ENCODE results near the gene ROBO4.

ROBO4 gene

DNA sequence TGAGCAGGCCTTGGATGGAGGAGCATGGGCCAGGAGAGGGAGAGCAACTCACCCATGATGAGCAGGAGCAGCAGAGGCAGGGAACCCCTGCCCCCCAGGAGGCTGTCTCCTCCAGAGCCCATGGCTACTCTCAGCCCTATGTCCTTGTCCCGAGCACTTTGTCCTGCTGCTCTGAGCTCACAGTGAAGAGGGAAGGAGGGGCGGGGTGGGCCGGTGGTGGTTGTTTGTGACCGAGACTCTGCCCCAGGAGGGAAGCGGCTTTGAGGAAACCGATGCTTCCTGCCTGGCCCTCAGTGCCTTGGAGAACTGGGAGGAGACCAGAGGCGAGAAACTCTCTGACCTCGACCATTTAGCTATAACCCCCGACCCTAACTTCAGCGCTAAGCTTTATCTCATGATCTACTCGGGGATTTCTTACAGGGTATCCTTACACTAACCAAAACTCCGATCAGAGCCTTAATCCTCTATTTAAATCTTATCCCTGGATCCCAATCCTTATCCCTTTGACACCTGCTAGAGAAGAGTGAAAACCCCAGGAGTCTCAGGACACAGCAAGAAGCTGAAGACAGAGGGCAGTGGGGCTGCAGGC is at the start of gene ROBO4:
TSS of gene ROBO4 (minus strand) at position 192 of the 589 bp plus-strand sequence. CDS start at position 122, 70 bp downstream.
- no peak for DNase-seq

DNA sequence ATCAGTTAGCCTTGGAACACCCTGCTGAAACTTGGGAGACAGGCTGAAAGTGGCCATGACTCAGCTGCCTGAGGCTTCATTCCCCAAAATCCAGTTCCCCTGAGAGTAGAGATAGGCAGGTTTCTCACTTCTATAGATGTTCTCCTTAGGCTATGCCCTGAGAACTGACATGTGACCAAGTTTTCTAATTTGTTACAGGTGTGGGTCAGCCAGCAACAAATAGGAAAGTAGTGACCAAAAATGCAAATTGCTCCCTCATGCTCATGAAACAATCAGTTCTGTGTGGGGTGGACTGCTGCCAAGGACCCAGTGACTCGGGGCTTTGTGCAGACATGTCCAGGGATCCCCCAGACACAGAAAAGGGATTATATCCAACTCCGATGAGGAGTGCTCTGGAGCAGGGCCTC is 49.1 kb upstream of the ROBO4 start:
- DNase-seq = no peak

DNA sequence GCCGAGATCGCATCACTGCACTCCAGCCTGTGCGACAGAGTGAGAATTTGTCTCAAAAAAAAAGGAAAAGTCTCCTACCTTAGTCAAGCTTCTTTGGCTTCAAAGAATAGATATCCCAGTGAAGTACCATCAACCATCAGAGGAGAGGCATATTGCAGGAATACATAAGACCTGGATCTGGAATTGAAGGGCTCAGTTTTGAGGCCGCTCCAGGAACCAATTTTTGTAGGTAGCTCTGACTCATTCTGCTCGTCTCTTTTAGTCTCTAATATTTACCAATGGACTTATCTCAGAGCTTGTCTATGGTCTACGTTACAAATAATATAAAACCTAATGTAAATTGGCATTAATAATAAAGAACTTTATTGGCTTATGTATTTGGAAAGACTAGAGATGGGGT is 48.2 kb upstream of the ROBO4 start:
- no peak for DNase-seq

DNA sequence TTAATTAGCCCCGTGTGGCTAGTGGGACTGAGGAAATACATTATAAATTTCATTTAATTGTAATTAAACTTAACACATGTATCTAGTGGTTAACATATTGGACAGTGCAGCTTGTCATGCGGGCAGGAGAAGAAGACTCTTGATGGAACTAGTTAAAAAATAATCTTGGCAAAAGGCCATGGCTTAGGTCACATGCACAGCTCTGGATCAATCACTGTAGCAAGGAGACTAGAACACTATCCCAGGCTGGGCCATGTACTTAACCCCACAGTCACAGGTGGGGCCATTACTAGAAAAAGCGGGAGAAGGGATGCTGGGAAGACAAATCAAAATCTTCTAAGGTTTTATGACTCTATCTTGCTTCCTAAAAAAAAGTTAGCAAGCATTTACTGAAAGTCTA is 46.9 kb upstream of the ROBO4 start:
- DNase-seq = no peak

DNA sequence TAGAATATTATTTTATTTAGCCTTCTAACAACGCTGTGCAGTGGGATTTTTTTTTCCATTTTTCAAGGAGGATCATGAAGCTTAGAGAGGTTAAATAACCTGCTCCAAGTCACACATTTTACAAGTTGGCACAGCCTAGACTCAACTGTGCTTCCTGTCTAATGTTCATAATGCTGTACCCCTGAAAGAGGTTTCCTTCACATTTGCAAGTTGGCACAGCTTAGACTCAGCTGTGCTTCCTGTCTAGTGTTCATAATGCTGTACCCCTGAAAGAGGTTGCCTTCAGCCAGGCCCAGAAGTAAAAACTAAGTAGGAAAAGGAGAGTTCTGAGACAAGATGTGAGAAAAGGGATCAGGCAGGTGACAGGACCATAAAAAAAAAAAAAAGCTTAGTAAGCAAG is 46.1 kb upstream of the ROBO4 start:
- DNase-seq = no peak

DNA sequence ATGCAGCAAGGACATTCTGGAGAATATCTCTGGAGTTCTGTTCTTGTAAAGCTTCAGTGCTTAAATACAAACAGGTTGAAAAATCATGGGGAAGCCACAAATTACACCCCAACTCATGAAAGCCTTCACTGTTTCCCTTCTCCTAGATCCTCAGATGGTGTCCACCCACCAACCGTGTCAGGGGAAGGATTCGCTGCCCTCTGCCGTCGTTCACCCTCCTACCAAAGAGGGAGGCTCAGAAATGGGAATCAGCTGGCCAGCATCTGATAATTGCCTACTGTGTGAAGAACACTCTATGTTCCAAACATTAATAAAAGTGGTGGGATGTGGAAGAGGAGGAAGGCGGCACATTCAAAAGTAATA is 45.6 kb upstream of the ROBO4 start:
- DNase-seq = no peak

DNA sequence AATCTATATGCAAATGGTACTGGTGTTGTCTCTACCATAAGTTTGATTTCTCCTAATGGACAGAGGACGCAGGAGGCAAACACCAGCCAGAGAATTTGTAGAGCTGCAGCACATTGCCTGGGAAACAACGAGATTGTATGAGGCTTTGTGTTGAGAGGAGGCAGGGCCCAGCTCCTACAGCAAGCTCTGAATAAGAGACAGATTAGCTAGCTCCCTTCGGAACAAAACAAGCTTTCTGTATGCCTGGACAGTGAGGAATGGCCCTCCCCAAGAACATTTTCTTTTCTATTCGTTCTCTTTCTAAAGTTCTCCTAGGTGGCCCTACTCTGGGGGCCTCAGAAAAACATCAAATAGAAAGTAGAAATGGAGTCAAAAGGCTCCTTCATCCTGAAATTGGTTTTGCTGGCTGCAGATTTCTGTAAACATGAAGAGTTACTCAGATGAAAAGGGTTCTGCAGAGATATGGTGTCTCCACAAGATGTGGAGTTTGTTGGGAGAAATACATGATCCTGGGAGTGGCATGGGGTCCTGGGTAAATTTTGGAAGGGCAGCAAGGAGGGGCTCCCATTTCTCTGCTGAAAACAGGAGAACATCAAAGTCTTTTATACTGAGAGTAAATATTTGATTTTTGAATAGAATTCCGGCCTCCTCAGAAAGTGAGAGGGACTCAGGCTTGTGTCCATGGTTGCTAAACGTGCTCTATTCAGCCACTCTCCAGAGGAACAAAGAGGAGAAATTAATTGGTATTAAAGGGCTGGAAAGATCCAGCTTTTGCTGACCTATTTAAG is 45.0 kb upstream of the ROBO4 start:
- DNase-seq = no peak

DNA sequence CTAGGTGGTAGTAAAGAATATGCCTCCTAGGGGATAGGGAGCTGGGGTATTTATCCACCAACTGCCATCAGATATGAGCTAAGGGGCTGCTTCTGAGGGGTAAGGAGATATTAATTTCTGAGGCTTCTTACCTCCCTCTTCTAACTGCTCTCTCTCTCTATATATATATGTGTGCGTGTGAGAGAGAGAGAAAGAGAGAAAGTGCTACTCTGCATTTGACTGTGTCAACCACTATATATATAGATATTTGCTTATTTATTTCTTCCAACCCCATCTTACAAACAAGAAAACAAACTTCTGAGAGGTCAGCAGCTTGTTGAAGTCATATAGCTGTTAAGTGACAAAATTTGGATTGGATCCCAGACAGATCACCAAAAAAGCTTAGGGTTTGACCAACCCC is 44.0 kb upstream of the ROBO4 start:
- DNase-seq = no peak

DNA sequence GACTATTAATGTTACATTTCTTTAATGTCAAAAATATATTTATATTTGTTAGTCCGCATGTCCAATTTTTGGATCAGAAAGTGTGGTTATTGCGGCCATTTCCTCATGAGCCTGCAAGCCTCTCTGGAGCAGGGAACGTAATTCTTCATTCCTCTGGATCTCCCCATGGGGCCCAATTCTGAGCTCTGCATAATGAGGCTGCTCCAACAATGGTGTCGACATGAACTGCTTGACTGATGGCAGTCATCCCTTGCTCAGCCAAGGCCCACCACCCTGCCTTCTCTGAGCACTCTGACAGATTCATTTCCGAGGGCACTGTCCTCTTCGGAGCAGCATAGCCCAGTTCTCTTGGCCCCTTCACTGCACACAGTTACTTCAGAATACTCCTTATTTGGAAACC is 41.3 kb upstream of the ROBO4 start:
- no peak for DNase-seq

DNA sequence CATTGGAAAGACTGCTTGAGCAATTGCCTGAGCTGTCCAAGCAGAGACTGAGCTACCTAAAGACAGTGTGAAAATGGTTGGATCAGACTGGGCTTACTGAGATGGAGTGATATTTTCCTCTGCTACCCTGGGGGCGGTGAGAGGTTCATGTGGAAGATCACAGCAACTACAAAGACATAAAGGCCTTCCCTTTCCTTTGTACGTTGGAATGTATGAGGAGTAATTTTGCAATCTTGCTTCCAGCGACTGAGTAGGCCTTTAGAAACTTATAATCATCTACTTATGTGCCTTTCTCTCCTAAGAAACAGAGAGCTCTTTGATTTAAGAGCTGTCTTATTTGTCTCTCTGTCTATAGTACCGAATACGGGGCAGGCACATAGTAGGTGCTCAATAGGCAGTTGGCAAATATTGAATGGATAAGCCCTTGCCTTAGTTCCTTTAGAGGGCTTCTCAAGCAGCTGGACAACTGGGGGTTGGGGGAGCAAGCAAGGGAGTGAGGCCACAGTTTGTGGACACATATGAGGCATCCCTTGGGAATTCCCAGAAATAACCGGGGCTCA is 40.6 kb upstream of the ROBO4 start:
- no peak for DNase-seq

DNA sequence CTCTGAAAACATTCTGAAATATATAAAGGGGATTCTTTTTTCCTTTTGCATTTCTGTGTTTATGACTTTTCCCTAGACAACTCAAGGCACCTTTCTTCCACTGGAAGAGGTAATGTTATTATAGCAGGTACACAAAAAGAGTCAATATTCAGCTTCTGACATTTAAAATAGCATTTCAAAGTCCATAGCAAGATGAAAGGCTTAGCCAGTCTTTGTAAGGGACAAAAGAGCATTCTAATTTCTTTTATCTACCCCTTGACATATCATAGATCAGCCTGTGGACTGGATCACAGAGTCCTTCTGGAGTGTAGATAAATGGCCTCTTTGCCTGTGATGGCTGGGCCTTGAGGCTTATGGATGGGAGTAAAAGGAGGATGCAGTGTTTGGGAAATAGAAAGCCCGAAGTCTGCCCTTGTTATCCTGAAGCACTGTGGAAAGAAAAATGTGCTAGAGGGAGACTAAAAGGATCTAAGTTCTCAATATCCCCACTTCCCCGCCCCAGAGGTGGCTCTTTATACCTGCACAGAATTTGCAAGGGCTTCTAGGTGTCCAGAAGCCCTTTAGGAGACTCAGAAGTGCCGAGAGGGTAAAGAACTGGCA is 39.8 kb upstream of the ROBO4 start:
- no peak for DNase-seq

DNA sequence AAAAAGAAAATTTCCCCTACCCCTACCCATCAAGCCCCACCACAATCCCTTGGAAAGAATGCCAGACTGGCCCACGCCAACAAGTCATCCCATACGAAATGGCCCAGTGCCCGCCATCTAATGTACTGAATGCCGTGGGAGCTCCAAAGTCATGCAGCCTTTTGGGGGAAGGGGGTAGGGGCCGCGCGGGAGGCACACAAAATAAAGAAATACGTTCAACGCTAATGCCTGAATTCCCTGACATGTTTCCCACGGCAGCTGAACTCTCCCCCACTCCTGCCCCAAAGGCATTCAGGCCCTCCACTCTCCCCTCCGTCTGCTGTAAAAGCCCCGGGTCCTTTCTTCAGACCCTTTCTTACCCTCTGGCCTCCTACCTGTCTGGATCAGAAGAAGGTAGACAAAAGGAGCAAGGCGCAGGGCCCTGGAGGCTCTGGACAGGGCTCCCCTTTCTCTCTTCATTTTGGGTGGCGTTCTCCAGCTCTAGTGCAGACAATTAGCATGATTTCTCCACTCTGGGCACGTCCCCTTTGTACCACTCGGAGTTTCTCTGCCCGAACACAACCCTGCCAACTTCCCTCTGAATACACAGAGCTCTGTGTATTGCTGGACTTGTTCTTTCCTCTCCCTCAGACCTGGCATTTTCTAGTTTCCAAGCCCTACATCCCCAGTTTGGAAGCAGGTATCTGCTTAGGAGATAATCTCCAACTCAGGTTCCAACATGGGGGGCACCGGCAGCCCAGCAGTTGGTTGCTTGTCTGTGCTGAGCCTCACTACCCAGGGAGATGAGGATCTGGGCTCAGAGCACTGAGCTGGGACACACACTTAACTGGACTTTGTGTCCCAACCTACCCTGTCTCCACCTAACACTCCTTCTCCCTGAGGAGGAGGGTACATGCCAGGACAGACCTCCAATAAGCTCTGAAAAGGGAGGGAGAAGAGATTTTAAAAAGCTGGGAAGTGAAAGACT is 38.2 kb upstream of the ROBO4 start, which contains the start of gene HEPACAM:
TSS of gene HEPACAM (minus strand) at position 500 of the 967 bp plus-strand sequence. CDS start at position 459, 41 bp downstream.
- DNase-seq = no peak

DNA sequence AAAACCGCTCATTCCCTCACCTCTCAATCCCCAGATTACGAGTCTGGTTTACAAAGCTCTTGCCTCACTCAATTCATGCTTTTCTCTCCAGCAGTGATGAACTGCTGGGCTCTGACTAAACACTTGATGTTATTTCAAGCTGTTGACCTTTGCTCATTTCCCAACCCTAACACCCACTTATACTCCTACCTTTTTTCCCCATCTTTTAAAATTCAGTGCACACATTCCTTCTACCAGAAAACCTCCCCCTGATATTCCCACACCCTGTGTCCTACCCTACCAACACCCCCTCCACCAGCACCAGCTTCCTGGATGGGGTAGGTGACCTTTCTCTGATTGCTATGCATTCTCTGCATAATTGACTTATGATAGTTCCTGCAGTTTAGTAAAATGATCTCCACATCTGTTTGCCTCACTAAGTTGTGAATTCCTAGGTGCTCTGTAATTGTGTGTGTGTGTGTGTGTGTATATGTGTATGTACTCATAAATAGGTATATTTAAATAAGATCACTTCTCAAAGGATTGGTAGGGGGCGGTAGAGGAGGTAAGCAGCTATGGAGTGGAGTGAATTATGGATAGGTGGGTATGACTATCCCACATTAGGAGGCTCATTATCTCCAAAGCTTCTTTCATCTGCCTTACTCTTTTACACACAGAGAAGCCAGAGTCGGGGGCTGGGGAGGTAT is 37.3 kb upstream of the ROBO4 start:
- no peak for DNase-seq

DNA sequence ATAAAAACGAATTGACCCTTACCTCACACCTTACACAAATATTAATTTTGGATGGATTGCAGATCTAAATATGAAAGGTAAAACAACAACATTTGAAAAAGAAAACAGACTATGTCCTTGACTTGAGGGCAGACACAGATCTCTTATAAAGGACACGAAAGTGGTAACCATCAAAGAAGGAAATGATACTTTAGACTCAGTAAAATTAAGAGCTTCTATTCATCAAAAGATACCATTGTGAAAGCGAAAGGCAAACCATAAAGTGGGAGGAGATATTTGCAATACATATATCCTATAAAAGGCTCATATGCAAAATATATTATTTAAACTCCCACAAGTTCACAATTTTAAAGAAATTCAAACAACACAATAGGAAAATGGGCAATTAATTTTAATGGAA is 33.1 kb upstream of the ROBO4 start:
- no peak for DNase-seq

DNA sequence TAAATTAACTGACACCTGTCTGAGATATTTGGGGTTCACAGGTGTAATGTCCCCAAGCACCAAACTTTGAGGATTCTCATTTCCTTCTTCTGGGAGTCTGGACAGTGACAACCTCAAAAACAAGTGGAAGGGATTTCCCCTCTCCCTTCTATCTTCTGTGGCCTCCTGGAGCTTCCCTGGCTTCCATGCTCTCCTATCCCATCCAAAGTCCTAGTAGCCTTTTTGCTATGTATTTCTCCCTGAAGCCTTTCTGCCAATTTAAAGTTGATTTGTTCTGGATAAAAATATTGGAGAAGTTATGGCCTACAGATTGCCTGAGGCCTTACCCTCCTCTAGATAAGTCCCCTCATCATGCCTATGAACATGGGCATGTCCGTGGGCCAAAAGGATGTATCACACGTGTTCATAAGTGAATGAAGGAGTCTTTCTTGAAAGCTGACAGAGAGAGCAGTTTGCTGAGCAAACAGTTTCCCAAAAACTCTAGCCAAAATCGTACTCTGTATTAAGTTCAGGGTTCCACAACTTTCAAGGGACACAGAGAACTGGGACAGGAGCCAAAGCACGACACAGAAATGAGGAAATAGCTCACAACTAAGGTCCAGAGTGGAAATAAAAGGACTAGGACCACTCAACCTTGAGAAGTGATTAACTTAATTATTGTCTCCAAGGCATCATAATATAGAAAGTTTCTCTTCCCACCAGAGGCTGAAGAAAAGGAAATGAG is 31.4 kb upstream of the ROBO4 start:
- DNase-seq = no peak

DNA sequence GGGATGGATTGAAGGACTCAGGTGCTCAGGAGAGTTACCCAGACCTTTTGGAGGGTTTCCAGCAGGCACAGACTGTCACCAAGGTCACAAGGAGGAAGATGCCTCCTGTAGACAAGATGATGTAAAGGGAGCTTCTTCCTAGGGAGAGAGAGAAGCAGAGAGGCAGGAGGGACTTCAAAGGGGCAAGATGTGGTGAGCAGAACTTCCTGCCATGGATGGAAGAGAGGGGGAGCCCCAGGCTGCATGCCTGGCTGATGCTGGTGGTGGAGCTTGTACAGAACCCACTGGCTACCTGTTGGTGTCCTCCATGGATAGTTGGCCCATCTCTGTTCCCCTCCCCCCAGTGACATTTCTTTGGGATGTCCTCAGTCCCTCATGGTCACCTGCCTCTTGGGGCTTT is 25.6 kb upstream of the ROBO4 start:
- DNase-seq = no peak

DNA sequence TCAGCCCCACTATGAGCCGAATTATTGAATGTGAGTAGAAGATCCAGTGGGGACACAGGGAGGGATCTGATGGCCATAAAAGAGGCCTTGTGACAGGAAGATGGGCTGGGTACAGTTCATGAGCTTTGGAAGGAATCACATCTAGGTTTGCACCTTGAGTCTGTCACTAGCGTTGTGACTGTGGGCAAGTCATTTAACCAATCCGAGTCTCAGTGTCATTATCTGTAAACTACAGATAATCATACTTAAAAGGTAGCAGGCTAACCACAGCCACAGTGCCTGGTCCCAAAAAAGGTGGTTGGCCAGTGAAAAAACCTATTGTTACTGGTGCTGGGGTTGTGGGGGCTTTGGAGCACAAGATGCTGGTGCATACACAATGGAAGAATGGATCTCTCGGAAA is 25.2 kb upstream of the ROBO4 start:
- no peak for DNase-seq

DNA sequence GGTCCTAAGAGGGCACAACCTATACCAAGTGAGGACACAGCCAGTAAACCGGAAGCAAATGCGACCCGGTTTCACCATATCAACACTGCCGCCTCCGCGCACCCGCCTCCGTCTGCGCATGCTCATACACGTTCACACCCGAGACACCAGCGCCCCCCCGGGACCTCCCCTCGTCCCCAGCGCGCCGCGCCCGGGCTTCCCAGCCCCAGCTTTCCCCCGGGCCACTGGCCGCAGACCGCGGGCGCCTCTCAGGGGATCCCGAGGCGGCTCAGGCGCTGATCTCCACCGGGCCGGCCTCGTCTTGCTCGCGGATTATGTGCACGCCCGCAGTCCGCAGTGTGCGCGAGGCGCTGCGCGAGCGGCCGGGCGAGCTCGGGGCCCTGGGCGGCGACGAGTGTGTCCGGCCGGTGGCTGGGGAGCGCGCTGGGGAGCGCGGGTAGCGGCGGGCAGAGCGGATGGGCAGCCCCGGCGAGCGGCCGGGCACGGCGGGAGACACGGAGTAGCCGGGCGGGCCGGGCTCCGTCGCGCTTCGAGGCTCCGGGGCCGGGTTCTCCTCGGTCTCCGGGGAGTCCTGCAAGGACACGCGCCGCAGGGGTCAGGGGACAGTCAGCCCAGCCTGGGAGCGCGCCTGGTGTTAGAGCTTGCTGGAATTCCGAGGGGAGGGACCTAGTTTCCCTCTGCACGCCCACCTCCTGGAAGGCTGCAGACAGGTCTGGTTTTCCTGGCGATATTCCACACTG is 23.4 kb upstream of the ROBO4 start:
- DNase-seq = no peak

DNA sequence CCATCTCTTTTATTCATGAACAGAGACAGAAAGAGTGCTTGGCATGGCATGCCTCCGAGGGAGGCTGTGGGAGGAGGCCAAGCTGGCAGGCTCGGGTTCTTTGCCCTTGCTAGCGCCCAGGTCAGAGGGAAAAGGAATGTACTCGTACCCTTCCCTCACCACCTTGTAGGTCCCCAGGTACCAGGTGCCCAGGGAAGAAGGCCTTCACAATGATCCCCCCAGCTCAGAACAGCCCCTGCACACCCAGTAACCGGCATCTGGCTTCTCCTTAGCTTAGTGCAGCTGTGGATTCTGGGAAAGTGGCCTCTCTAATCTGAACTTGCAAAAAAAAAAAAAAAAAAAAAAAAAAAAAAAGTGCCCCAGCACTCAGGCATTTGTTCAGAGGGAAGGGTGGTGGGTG is 22.7 kb upstream of the ROBO4 start:
- DNase-seq = no peak

DNA sequence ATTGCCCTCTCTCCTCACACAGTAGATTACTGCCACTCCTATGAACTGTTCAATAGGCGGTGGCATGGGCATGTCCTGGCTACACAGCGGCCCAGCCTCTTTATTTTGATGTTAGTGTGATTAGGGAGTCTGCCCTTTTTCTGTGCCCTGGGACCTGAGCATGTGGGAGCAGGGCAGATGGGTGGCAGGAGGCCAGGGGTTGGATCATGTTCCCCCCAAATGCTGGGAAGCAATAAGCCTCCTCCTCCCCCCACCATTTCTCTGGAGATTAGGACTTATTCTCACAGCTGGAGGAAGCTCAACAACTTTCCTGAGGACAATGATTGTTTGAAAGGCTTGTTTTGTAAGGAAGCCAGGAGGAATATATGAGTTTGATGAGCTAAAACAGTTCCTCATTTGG is 22.2 kb upstream of the ROBO4 start:
- no peak for DNase-seq

DNA sequence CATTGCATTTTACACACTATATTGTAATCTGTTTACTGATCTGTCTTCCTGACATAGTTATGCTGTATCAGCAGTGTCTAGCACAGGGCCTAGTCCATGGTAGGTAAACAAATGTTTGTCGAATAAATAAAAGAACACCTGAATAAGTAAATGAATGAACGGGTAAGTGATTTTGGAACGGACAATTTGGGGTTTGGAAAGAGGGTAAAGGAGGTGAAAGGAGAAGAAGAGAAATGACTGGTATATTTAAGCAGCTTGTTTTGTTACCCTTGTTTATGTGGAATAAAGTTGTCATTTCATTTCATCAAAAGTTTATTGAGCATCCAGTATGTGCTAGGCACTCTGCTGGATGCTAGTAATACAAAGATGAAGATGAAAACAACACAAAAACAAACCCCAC is 21.3 kb upstream of the ROBO4 start, which contains the start of gene HEPN1:
TSS of gene HEPN1 (plus strand) at position 301 of the 400 bp plus-strand sequence.
- DNase-seq = no peak

All from Kasumi-1 (cell line).